ENCODE data around the gene TNS4. TPM values are rescaled to one million over a fixed set of nuclear protein-coding genes. Genes with fewer than 3 reads are reported as not detected.

TNS4 gene
- total and polyA plus RNA-seq, 9 of the 15 experiments (the other 6 are each of a cell fraction or from before 2014, with no cell fraction given): 0.04 to 0.73 (median 0.24) TPM; not detected in 1

GRCh38 chr17:40548982-40549685, 47.7 kb upstream of the TNS4 start (continued):
- TF ChIP-seq ZFP36 (IDR thresholded peaks at IDR 0.05; ENCODE audit: low read depth, low read length, partially characterized antibody) (no peak), CUX1 (CRISPR knock-in tag; IDR thresholded peaks at IDR 0.05) (no peak), SIN3A (IDR thresholded peaks at IDR 0.05; ENCODE audit: borderline replicate concordance in 2 of 2, control insufficient read depth in 1 of 2, low read depth in 2 of 2, low read length in 2 of 2) (no peak), ATF3 (IDR thresholded peaks at IDR 0.05) (peak; percentile 87), ATF3 (CRISPR knock-in tag; conservative IDR thresholded peaks at IDR 0.05) (no peak), ETV1 (tag; conservative IDR thresholded peaks at IDR 0.05; ENCODE audit: low read depth) (0 out of 2 replicates have a peak, but pooled peaks have one; percentile 20), ZNF79 (CRISPR knock-in tag; IDR thresholded peaks at IDR 0.05; ENCODE audit: low read depth) (no peak), KLF6 (CRISPR knock-in tag; IDR thresholded peaks at IDR 0.05; ENCODE audit: borderline replicate concordance) (no peak), PHB2 (IDR thresholded peaks at IDR 0.05; ENCODE audit: low read depth) (no peak), MAFK (IDR thresholded peaks at IDR 0.05; ENCODE audit: low read length) (no peak), FOXA3 (CRISPR knock-in tag; conservative IDR thresholded peaks at IDR 0.05 in 1 of 2, IDR thresholded peaks at IDR 0.05 in 1 of 2) (0 out of 4 replicates have a peak, but pooled peaks of 1 of the 2 experiments have one; percentile 34), ZNF77 (CRISPR knock-in tag; IDR thresholded peaks at IDR 0.05) (no peak), KDM2B (CRISPR knock-in tag; IDR thresholded peaks at IDR 0.05) (no peak), BCL6 (CRISPR knock-in tag; IDR thresholded peaks at IDR 0.05) (no peak), NFIC (IDR thresholded peaks at IDR 0.05) (no peak), ZNF76 (CRISPR knock-in tag; IDR thresholded peaks at IDR 0.05; ENCODE audit: borderline replicate concordance) (no peak), ZNF589 (CRISPR knock-in tag; IDR thresholded peaks at IDR 0.05; ENCODE audit: low read depth) (no peak), ZNF445 (CRISPR knock-in tag; IDR thresholded peaks at IDR 0.05; ENCODE audit: low read depth) (no peak), USF2 (CRISPR knock-in tag; IDR thresholded peaks at IDR 0.05) (no peak), U2AF1 (optimal IDR thresholded peaks at IDR 0.05; ENCODE audit: low read depth, low read length) (no peak)

All from K562 (cell line).